HUES6 (cell line): ENCODE data around the gene CBL.
"Not testable (repeated sequence)": the region's sequence is repeated elsewhere in the genome, so short reads cannot be mapped to it uniquely, and the experiment has no call there.

Source experiments
- H3K27ac ChIP-seq: 2 replicates; pipeline ENCODE4 v1.7.0; 2013; ENCODE audit warnings: low read depth, mild to moderate bottlenecking, low read length, inconsistent platforms
- H3K27me3 ChIP-seq: 2 replicates; pipeline ENCODE4 v1.6.1; 2013; ENCODE audit warnings: low read length; ENCODE audit not compliant: control insufficient read depth, insufficient read depth
- H3K36me3 ChIP-seq: 2 replicates; pipeline ENCODE4 v1.6.1; 2013; ENCODE audit warnings: low read length; ENCODE audit not compliant: control insufficient read depth, insufficient read depth
- H3K4me1 ChIP-seq: 2 replicates; pipeline ENCODE4 v1.6.1; 2013; ENCODE audit warnings: low read length; ENCODE audit not compliant: control insufficient read depth, insufficient read depth
- H3K4me3 ChIP-seq: 2 replicates; pipeline ENCODE4 v1.5.1; 2013; ENCODE audit warnings: low read depth, low read length
- H3K9ac ChIP-seq: one replicate; pipeline ENCODE4 v1.6.1; 2013; ENCODE audit warnings: mild to moderate bottlenecking, low read length
- H3K9me3 ChIP-seq: 2 replicates; pipeline ENCODE4 v1.6.1; 2013; ENCODE audit warnings: low read depth, low read length; ENCODE audit not compliant: control insufficient read depth, insufficient read depth

The CBL gene

DNA sequence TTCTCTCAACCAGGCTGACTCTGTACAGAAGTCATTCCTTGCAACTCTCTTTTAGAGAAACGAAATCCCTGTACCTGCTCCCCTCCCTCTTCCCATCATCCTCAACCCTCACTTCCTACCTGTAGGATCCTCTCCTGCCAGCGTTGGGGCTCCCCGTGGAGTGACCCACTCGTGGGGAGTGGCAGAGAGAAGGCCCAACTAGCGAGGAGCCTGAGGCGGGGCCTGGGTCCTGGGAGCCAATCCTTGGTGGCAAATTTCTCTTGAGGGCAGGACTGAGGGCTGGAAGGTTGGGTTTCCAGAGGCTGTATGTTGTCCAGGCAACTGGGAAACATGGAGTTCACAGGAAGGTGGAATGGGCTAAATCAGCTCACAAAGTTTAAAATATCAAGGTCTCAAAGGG is 10.5 kb upstream of the CBL start:
- H3K4me3 ChIP-seq, result no peak overlapping the region
- no peaks in the 10 kb centered on the region for H3K9me3 ChIP-seq
- H3K27ac ChIP-seq, result no peak overlapping the region
- no peaks in the 10 kb centered on the region for H3K36me3 ChIP-seq
- no peaks in the 10 kb centered on the region for H3K27me3 ChIP-seq
- H3K4me1 ChIP-seq, result peaks cover 4% of the 10 kb centered on the region
- H3K9ac ChIP-seq, result no peak overlapping the region

DNA sequence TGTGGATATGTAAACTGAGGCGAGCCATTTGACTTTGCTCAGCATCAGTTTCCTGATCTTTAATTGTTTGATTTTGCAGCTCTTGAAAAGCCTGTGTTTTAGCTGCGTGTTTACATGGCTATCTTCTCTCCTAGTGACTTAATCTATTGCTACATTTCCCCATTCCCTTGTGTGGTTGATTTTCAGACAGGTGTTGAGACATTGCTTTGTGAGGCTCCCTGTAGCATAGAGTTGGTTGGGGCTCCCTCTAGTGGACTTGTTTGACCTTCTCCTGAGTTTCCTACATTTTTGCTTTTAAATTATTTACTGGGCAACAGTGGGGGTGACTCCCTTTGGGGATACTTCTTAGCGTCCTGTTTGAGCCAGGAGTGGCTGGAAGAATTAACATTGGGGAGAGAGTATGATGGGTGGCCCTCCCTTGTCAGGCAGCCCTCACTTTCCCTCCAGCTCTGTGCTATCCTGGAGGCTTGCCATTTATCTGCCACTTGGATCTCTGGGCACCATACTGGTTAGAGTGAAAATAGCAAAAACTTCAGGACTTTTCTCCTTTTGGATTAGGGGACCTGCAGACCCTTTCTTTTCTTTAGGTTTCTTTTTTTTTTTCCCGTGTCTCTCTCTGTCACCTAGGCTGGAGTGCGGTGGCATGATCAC is 9.2 kb upstream of the CBL start:
- Histone ChIP-seq H3K9me3 (no peaks in the 10 kb centered on the region), H3K27ac (no peak overlapping the region), H3K27me3 (no peaks in the 10 kb centered on the region), H3K36me3 (no peaks in the 10 kb centered on the region), H3K9ac (no peak overlapping the region), H3K4me1 (peaks cover 4% of the 10 kb centered on the region), H3K4me3 (no peak overlapping the region)

DNA sequence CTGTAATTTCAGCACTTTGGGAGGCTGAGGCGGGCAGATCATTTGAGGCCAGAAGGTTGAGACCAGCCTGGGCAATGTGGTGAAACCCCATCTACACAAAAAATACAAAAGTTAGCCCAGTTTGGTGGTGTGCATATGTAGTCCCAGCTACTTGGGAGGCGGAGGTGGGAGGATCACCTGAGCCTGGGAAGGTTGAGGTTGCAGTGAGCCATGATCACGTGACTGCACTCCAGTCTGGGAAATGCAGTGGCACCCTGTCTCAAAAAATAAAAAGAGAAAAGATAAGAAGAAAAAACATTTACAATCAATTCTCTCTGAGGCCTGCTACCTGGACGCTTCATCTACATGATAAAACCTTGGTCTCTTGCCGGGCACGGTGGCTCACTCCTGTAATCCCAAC is 7.2 kb upstream of the CBL start:
- H3K4me3 ChIP-seq, result no peak overlapping the region

DNA sequence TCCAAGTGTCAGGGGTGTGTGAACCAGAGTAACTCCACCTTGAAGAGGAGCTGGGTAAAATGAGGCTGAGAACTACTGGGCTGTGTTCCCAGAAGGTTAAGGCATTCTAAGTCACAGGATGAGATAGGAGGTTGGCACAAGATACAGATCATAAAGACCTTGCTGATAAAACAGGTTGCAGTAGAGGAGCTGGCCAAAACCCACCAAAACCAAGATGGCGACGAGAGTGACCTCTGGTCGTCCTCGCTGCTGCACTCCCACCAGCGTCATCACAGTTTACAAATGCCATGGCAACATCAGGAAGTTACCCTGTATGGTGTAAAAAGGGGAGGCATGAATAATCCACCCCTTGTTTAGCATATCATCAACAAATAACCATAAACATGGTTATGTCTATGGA is 4.9 kb upstream of the CBL start:
- not testable (repeated sequence) for H3K27me3 ChIP-seq, H3K9me3 ChIP-seq, H3K4me3 ChIP-seq, H3K27ac ChIP-seq, H3K4me1 ChIP-seq, H3K36me3 ChIP-seq, H3K9ac ChIP-seq

More for the DNA sequence above, 7.2 kb upstream of the CBL start:
- H3K4me1 ChIP-seq, result peaks cover 4% of the 10 kb centered on the region
- no peaks in the 10 kb centered on the region for H3K36me3 ChIP-seq
- H3K27ac ChIP-seq, result no peak overlapping the region
- H3K9me3 ChIP-seq, result no peaks in the 10 kb centered on the region
- no peak overlapping the region for H3K9ac ChIP-seq
- H3K27me3 ChIP-seq, result no peaks in the 10 kb centered on the region

DNA sequence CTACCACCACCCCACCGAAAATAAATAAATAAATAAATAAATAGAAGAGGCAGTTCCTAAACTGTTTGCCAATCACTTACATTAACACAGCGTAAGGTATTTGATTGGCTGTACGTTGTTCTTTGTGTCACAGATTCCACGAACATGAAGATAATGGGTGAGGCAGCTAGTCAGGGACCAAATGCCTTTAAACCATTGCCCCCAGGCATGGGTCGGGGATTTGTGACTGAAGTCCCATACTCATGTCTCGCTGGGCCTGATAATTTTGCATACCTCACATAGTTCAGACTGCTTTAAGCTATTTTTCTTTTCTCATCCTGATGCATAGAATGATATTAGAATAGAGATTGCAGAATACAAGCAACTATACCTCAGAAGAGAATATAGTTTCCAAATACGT is 3.6 kb upstream of the CBL start:
- Histone ChIP-seq H3K27me3 (no peaks in the 10 kb centered on the region), H3K4me1 (peaks cover 8% of the 10 kb centered on the region), H3K36me3 (no peaks in the 10 kb centered on the region), H3K9ac (no peak overlapping the region), H3K4me3 (no peak overlapping the region), H3K9me3 (no peaks in the 10 kb centered on the region), H3K27ac (no peak overlapping the region)

DNA sequence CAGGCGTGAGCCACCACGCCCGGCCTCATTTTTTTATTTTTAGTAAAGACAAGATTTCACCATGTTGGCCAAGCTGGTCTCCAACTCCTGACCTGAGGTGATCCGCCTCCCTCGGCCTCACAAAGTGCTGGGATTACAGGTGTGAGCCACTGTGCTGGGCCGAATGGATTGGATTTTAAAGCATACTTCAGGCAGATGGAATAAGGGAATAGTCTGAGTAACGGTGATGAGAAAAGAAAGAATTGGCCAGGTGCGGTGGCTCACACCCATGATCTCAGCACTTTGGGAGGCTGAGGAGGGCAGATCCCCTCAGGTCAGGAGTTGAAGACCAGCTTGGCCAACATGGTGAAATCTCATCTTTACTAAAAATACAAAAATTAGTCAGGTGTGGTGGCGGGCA is 2.1 kb upstream of the CBL start:
- Histone ChIP-seq H3K4me1 (peaks cover 6% of the 10 kb centered on the region), H3K9ac (no peak overlapping the region), H3K4me3 (no peak overlapping the region), H3K36me3 (no peaks in the 10 kb centered on the region), H3K27me3 (no peaks in the 10 kb centered on the region), H3K27ac (no peak overlapping the region), H3K9me3 (no peaks in the 10 kb centered on the region)

DNA sequence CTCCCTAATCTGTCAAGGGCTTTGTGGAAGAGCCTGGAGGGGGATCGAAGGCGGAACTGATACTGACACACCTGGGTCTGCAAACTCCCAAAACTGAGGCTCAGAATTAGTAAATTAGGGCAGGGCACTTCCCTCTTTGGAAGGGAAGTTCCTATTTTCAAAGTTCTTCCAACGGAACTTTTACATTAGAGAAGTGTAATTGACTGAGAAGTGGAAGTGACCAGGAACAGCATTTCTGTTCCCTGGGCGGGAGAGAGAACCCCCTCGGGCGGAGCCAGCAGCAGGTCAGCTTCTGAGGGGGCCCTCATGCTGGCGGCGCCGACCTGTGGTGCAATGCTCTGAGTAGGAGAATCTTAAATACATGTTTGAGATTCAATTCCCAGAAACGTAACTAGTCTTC is 1.1 kb upstream of the CBL start:
- H3K36me3 ChIP-seq, result no peaks in the 10 kb centered on the region
- no peaks in the 10 kb centered on the region for H3K9me3 ChIP-seq
- peaks cover 11% of the 10 kb centered on the region for H3K4me1 ChIP-seq
- no peak overlapping the region for H3K27ac ChIP-seq
- no peak overlapping the region for H3K9ac ChIP-seq
- peak overlapping the region; percentile 51 for H3K4me3 ChIP-seq
- H3K27me3 ChIP-seq, result no peaks in the 10 kb centered on the region

DNA sequence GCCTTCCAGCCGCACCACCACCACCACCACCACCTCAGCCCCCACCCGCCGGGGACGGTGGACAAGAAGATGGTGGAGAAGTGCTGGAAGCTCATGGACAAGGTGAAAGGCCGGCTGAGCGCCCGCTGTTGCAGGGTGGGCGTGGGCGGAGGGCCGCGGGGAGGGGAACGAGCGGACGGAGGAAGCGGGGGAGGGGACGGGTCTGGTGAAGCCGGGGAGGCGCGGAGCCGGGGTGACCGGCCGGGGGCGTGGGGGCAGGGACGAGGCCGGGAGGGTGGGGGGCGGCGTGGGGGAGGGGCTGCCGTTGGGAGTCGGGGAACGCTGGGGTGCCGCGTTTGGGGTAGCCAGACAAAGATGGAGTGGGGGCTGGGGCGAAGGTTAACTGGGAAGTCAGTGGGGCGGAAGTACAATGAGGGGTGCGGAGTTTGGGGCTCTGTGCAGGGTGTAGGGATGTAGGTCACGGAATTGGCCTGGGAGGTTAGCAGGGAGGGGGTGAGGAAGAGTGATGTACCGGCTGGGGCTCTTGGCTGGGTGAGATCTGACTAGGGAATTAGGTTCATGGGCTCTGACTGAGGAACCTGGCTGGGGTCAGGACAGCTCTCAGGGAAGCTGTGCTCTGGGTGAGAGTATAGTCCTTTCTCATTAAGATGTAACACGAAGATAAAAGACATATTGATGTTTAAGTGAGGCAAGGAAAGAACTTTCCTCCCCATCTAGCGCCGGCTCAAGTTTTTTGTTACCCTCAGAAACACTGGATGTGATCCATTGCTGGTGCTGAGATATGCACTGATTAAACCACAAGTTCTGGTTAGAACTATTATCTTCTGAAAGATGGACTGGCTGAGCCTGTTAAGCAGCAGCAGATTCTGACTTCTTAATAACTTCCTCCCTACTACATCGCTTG is 624 bp downstream of the CBL start:
- Histone ChIP-seq H3K4me1 (peaks cover 12% of the 10 kb centered on the region), H3K4me3 (peak overlapping the region; percentile 92), H3K9me3 (no peaks in the 10 kb centered on the region), H3K9ac (peak overlapping the region; percentile 87), H3K27me3 (no peaks in the 10 kb centered on the region), H3K27ac (peak overlapping the region; percentile 93), H3K36me3 (no peaks in the 10 kb centered on the region)

DNA sequence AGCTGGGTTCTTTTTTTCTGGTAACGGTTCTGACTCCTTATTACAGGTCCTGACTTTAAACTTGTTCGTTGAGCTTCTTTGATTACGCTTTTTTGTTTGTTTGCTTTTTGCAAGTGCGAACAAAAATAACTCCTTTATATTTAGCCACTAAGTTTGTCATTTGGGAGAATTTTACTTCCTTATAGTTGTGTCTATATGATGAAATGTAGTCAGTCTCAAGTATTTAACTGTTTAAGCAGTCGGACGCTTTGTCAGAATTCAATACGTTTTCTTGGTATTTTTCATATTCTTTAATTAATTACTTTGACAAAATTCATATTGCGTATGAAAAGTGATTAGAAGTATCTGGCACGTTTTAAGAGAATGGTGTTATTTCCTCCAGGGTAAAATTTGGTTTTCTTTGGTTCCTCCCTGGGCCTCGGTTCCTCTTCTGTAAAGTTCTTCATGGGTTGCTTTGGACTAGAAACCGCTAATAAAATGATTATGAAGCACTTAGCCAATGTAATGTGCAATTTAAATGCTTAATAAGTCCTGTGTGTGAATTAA is 1.3 kb downstream of the CBL start:
- Histone ChIP-seq H3K9me3 (no peaks in the 10 kb centered on the region), H3K4me3 (peak overlapping the region; percentile 92), H3K27me3 (no peaks in the 10 kb centered on the region), H3K36me3 (no peaks in the 10 kb centered on the region), H3K4me1 (peaks cover 12% of the 10 kb centered on the region), H3K27ac (no peak overlapping the region), H3K9ac (peak overlapping the region; percentile 72)

DNA sequence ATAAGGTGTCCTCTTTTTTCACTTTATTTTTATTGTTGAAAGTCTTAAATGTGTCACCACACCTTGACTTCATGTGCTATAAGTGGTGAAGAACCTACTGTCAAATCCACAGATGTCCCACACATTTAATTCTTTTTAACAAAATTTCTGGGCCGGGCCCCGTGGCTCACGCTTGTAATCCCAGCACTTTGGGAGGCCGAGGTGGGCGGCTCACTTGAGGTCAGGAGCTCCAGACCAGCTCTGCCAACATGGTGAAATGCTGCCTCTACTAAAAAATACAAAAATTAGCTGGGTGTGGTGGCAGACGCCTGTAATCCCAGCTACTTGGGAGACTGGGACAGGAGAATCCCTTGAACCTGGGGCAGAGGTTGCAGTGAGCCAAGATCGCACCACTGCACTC is 3.0 kb downstream of the CBL start:
- H3K4me1 ChIP-seq, result peaks cover 12% of the 10 kb centered on the region
- no peaks in the 10 kb centered on the region for H3K27me3 ChIP-seq
- no peaks in the 10 kb centered on the region for H3K36me3 ChIP-seq
- no peak overlapping the region for H3K9ac ChIP-seq
- no peak overlapping the region for H3K4me3 ChIP-seq
- no peaks in the 10 kb centered on the region for H3K9me3 ChIP-seq
- H3K27ac ChIP-seq, result no peak overlapping the region

DNA sequence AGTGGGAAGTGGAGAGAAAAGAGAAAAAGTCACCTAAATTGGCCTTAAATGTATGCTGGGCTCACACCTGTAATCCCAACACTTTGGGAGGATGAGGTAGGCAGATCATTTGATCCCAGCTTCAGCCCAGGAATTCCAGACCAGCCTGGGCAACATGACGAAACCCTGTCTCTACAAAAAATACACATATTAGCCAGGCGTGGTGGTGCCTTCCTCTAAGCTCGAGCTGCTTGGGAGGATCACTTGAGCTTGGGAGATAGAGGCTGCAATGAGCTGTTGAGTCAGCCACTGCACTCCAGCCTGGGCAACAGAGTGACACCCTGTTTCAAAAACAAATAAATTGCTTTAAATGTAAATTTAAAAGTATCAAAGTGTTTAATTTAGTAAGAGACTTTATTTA is 3.9 kb downstream of the CBL start:
- no peak overlapping the region for H3K4me3 ChIP-seq
- H3K9ac ChIP-seq, result no peak overlapping the region
- H3K9me3 ChIP-seq, result no peaks in the 10 kb centered on the region
- H3K36me3 ChIP-seq, result no peaks in the 10 kb centered on the region
- no peak overlapping the region for H3K27ac ChIP-seq
- peaks cover 12% of the 10 kb centered on the region for H3K4me1 ChIP-seq
- no peaks in the 10 kb centered on the region for H3K27me3 ChIP-seq
